Measurements from ENCODE around the gene POLG2. TPM values are rescaled to one million over a fixed set of nuclear protein-coding genes. Genes with fewer than 3 reads are reported as not detected.

The POLG2 gene
- total and polyA plus RNA-seq, 2 donors (not counting 3 experiments of a cell fraction or from before 2014, with no cell fraction given): 6.5 to 18.6 TPM

GRCh38 chr17:64519601-64520000 is 22.7 kb upstream of the POLG2 start:
- no peak overlapping the region for H3K4me3 ChIP-seq (replicated peaks in 1 of 3; ENCODE audit: insufficient read depth in 1 of 3, low read depth in 1 of 3, low read length in 3 of 3)
- peaks cover 3% of the 10 kb centered on the region for H3K4me1 ChIP-seq (ENCODE audit: control insufficient read depth, extremely low read depth, insufficient read depth, low read length)
- H3K27me3 ChIP-seq (ENCODE audit: control insufficient read depth in 2 of 2, insufficient read depth in 2 of 2, low read length in 2 of 2): no peaks in the 10 kb centered on the region
- no peak for TF ChIP-seq GATA2 (IDR thresholded peaks at IDR 0.05; ENCODE audit: insufficient read depth, insufficient read length, low read depth, low read length)
- TF ChIP-seq FOS (IDR thresholded peaks at IDR 0.05; ENCODE audit: borderline replicate concordance, insufficient read depth, low read length): no peak
- no peak for TF ChIP-seq CTCF (IDR thresholded peaks at IDR 0.05; ENCODE audit: extremely low read depth in 1 of 2, insufficient read depth in 1 of 2, low read depth in 1 of 2, low read length in 2 of 2)
- TF ChIP-seq POLR2A (IDR thresholded peaks at IDR 0.05; ENCODE audit: low read depth, low read length): no peak
- TF ChIP-seq EZH2 (IDR thresholded peaks at IDR 0.05; ENCODE audit: borderline replicate concordance, low read depth, low read length, severe bottlenecking): no peak
- no peak for TF ChIP-seq POLR2AphosphoS5 (IDR thresholded peaks at IDR 0.05; ENCODE audit: insufficient read depth, low read depth, low read length)
- no peak for TF ChIP-seq MYC (IDR thresholded peaks at IDR 0.05; ENCODE audit: low read depth, low read length)
- TF ChIP-seq JUN (IDR thresholded peaks at IDR 0.05; ENCODE audit: borderline replicate concordance, insufficient read depth, insufficient read length, low read depth): no peak
- TF ChIP-seq, protein P1, sequence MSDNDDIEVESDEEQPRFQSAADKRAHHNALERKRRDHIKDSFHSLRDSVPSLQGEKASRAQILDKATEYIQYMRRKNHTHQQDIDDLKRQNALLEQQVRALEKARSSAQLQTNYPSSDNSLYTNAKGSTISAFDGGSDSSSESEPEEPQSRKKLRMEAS (IDR thresholded peaks at IDR 0.05; ENCODE audit: insufficient read depth, insufficient read length): no peak
- no TSS peak for BruUV-seq (replicated peaks)
- intact Hi-C loops (cut with micrococcal nuclease): no loop called here
- peaks cover 21 to 36% of the 10 kb centered on the region in 2 experiments for H3K36me3 ChIP-seq (ENCODE audit: control insufficient read depth in 2 of 2, extremely low read depth in 1 of 2, insufficient read depth in 2 of 2, low read length in 2 of 2)
- no peaks in the 10 kb centered on the region for H3K9me3 ChIP-seq (replicated peaks; ENCODE audit: control insufficient read depth, insufficient read depth, low read length)
- H3K4me2 ChIP-seq (ENCODE audit: insufficient read depth, low read length): no peak overlapping the region
- FAIRE-seq: no peak
- CTCF ChIA-PET: no interaction called here
- H3K9me1 ChIP-seq (replicated peaks; ENCODE audit: control insufficient read depth, extremely low read depth, insufficient read depth, low read length): no peaks in the 10 kb centered on the region
- no peak overlapping the region for H2AFZ ChIP-seq (ENCODE audit: low read depth, low read length)
- H3K27ac ChIP-seq (ENCODE audit: insufficient read depth, low read depth, low read length): no peak overlapping the region
- H3K9ac ChIP-seq (replicated peaks; ENCODE audit: extremely low read depth, insufficient read depth, low read length): no peak overlapping the region
- dilution Hi-C loops (cut with MboI; ENCODE audit: extremely low pct_ligation_motif_present, low sequenced_read_pairs): no loop called here
- POLR2A ChIA-PET: no interaction called here
- H4K20me1 ChIP-seq (replicated peaks; ENCODE audit: control insufficient read depth, extremely low read depth, insufficient read depth, low read length): no peaks in the 10 kb centered on the region
- DNase-seq (ENCODE audit: low read depth, low spot score): no peak
- H3K79me2 ChIP-seq (ENCODE audit: control insufficient read depth, insufficient read depth, low read length): no peaks in the 10 kb centered on the region

Data from endothelial cell of umbilical vein (primary cell).